ENCODE results near the gene CST9. TPM values are rescaled to one million over a fixed set of nuclear protein-coding genes. Genes with fewer than 3 reads are reported as not detected.

The CST9 gene
- total and polyA plus RNA-seq, 12 donors = not detected

DNA sequence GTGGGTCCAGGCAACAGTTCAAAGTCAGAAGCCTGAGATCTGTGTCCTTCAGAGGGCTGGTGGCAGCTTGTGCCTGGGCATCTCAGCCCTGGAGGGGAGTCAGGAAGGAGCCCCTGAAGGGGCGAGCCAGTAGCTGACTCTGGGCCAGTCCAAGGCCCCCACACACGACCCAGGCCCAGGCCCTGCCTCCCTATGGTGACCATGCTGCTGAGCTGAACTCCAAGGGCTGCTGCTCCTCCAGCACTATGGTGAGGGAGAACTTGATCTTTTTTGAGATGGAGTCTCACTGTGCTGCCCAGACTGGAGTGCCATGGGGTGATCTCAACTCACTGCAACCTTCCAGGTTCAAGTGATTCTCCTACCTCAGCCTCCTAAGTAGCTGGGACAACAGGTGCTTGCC lies 47.2 kb upstream of the CST9 start:
- Histone ChIP-seq H3K27me3 (no peaks in the 10 kb centered on the region), H3K36me3 (replicated peaks in 1 of 2) (no peaks in the 10 kb centered on the region), H3K4me3 (no peak overlapping the region), H3K9me3 (replicated peaks in 1 of 3) (no peaks in the 10 kb centered on the region), H3K27ac (no peak overlapping the region), H3K4me1 (replicated peaks in 1 of 2) (no peaks in the 10 kb centered on the region)
- TF ChIP-seq CTCF (IDR thresholded peaks at IDR 0.05) = no peak
- no peak for TF ChIP-seq POLR2A (IDR thresholded peaks at IDR 0.05)
- intact Hi-C loops (cut with DNase I) = no loop called here
- 63 to 84% methylated on average over 2 of the region's 2 CpGs; no CpG with 5 or more reads in 2 of the 4 donors for WGBS, 4 donors
- DNase-seq = no peak

- TF ChIP-seq CTCF (IDR thresholded peaks at IDR 0.05) (no peak), POLR2A (IDR thresholded peaks at IDR 0.05) (no peak)
- no peak for DNase-seq
- no peaks in the 10 kb centered on the region for H3K9me3 ChIP-seq (replicated peaks in 1 of 3)
- H3K4me1 ChIP-seq (replicated peaks in 1 of 2) = no peaks in the 10 kb centered on the region
- H3K27ac ChIP-seq = no peak overlapping the region
- no peaks in the 10 kb centered on the region for H3K36me3 ChIP-seq (replicated peaks in 1 of 2)
- H3K27me3 ChIP-seq = no peaks in the 10 kb centered on the region
- no peak overlapping the region for H3K4me3 ChIP-seq
- intact Hi-C loops (cut with DNase I) = no loop called here
Measured at GRCh38 chr20:23652371-23652770, 46.7 kb upstream of the CST9 start.

- TF ChIP-seq CTCF (IDR thresholded peaks at IDR 0.05) = no peak
- TF ChIP-seq POLR2A (IDR thresholded peaks at IDR 0.05) = no peak
- H3K36me3 ChIP-seq (replicated peaks in 1 of 2) = no peaks in the 10 kb centered on the region
- DNase-seq = no peak
Measured at GRCh38 chr20:23651117-23651516, 45.4 kb upstream of the CST9 start.

GRCh38 chr20:23649830-23650417 lies 44.2 kb upstream of the CST9 start:
- Histone ChIP-seq H3K4me3 (no peak overlapping the region), H3K36me3 (replicated peaks in 1 of 2) (no peaks in the 10 kb centered on the region), H3K27ac (no peak overlapping the region), H3K27me3 (no peaks in the 10 kb centered on the region), H3K4me1 (replicated peaks in 1 of 2) (no peaks in the 10 kb centered on the region), H3K9me3 (replicated peaks in 1 of 3) (no peaks in the 10 kb centered on the region)
- 69 to 85% (median 79%) methylated on average over 1 of the region's 1 CpG for WGBS, 4 donors
- DNase-seq = no peak
- intact Hi-C loops (cut with DNase I) = no loop called here
- TF ChIP-seq CTCF (IDR thresholded peaks at IDR 0.05) (no peak), POLR2A (IDR thresholded peaks at IDR 0.05) (no peak)

More at GRCh38 chr20:23651117-23651516, 45.4 kb upstream of the CST9 start:
- intact Hi-C loops (cut with DNase I) = no loop called here
- no peaks in the 10 kb centered on the region for H3K27me3 ChIP-seq
- H3K4me1 ChIP-seq (replicated peaks in 1 of 2) = no peaks in the 10 kb centered on the region
- H3K4me3 ChIP-seq = no peak overlapping the region
- no peaks in the 10 kb centered on the region for H3K9me3 ChIP-seq (replicated peaks in 1 of 3)
- WGBS, 4 donors = 85 to 93% (median 88%) methylated on average over 2 of the region's 2 CpGs
- no peak overlapping the region for H3K27ac ChIP-seq
